ENCODE measurements around the gene SLPI.

Gene SLPI

GRCh38 chr20:45289942-45290676 lies 35.7 kb upstream of the SLPI start:
- Mint-ChIP-seq H3K27me3 (ENCODE audit: low read depth) (peaks cover 33% of the 10 kb centered on the region), H3K27ac (no peak overlapping the region), H3K36me3 (ENCODE audit: low read depth) (no peaks in the 10 kb centered on the region), H3K4me3 (no peak overlapping the region), H3K9me3 (no peaks in the 10 kb centered on the region), H3K4me1 (ENCODE audit: low read depth) (peaks cover 6% of the 10 kb centered on the region)
- no peak for DNase-seq (ENCODE audit: low spot score)

- Mint-ChIP-seq H3K27me3 (ENCODE audit: low read depth) (peaks cover 31% of the 10 kb centered on the region), H3K9me3 (no peaks in the 10 kb centered on the region), H3K27ac (no peak overlapping the region), H3K36me3 (ENCODE audit: low read depth) (no peaks in the 10 kb centered on the region), H3K4me3 (no peak overlapping the region), H3K4me1 (ENCODE audit: low read depth) (peaks cover 5% of the 10 kb centered on the region)
- no peak for DNase-seq (ENCODE audit: low spot score)
Measured at GRCh38 chr20:45288860-45289259, 34.5 kb upstream of the SLPI start.

- peaks cover 28% of the 10 kb centered on the region for H3K27me3 Mint-ChIP-seq (ENCODE audit: low read depth)
- no peaks in the 10 kb centered on the region for H3K9me3 Mint-ChIP-seq
- no peak overlapping the region for H3K4me3 Mint-ChIP-seq
- DNase-seq (ENCODE audit: low spot score): no peak
- no peaks in the 10 kb centered on the region for H3K36me3 Mint-ChIP-seq (ENCODE audit: low read depth)
- no peak overlapping the region for H3K27ac Mint-ChIP-seq
- H3K4me1 Mint-ChIP-seq (ENCODE audit: low read depth): peaks cover 3% of the 10 kb centered on the region
Measured at GRCh38 chr20:45288376-45288775, 34.0 kb upstream of the SLPI start.

- H3K4me1 Mint-ChIP-seq (ENCODE audit: low read depth): no peaks in the 10 kb centered on the region
- no peaks in the 10 kb centered on the region for H3K9me3 Mint-ChIP-seq
- no peak overlapping the region for H3K4me3 Mint-ChIP-seq
- no peak overlapping the region for H3K27ac Mint-ChIP-seq
- DNase-seq (ENCODE audit: low spot score): no peak
- peaks cover 8% of the 10 kb centered on the region for H3K27me3 Mint-ChIP-seq (ENCODE audit: low read depth)
- H3K36me3 Mint-ChIP-seq (ENCODE audit: low read depth): no peaks in the 10 kb centered on the region
Measured at GRCh38 chr20:45283551-45284057, 29.2 kb upstream of the SLPI start.

- Mint-ChIP-seq H3K4me1 (ENCODE audit: low read depth) (no peaks in the 10 kb centered on the region), H3K4me3 (no peak overlapping the region), H3K27ac (no peak overlapping the region), H3K36me3 (ENCODE audit: low read depth) (no peaks in the 10 kb centered on the region), H3K9me3 (no peaks in the 10 kb centered on the region), H3K27me3 (ENCODE audit: low read depth) (peaks cover 8% of the 10 kb centered on the region)
- DNase-seq (ENCODE audit: low spot score): no peak
Measured at GRCh38 chr20:45282700-45283550, 28.6 kb upstream of the SLPI start.

GRCh38 chr20:45279992-45280391 lies 25.6 kb upstream of the SLPI start:
- no peaks in the 10 kb centered on the region for H3K4me1 Mint-ChIP-seq (ENCODE audit: low read depth)
- H3K4me3 Mint-ChIP-seq: no peak overlapping the region
- no peak overlapping the region for H3K27ac Mint-ChIP-seq
- no peak for DNase-seq (ENCODE audit: low spot score)
- H3K27me3 Mint-ChIP-seq (ENCODE audit: low read depth): peaks cover 14% of the 10 kb centered on the region
- no peaks in the 10 kb centered on the region for H3K9me3 Mint-ChIP-seq
- H3K36me3 Mint-ChIP-seq (ENCODE audit: low read depth): no peaks in the 10 kb centered on the region

- H3K9me3 Mint-ChIP-seq: no peaks in the 10 kb centered on the region
- no peak overlapping the region for H3K27ac Mint-ChIP-seq
- no peak for DNase-seq (ENCODE audit: low spot score)
- H3K36me3 Mint-ChIP-seq (ENCODE audit: low read depth): no peaks in the 10 kb centered on the region
- no peaks in the 10 kb centered on the region for H3K4me1 Mint-ChIP-seq (ENCODE audit: low read depth)
- no peak overlapping the region for H3K4me3 Mint-ChIP-seq
- peaks cover 31% of the 10 kb centered on the region for H3K27me3 Mint-ChIP-seq (ENCODE audit: low read depth)
Measured at GRCh38 chr20:45275338-45275737, 21.0 kb upstream of the SLPI start.

- Mint-ChIP-seq H3K36me3 (ENCODE audit: low read depth) (no peaks in the 10 kb centered on the region), H3K27me3 (ENCODE audit: low read depth) (peaks cover 55% of the 10 kb centered on the region), H3K4me3 (no peak overlapping the region), H3K9me3 (no peaks in the 10 kb centered on the region), H3K4me1 (ENCODE audit: low read depth) (no peaks in the 10 kb centered on the region), H3K27ac (no peak overlapping the region)
- DNase-seq (ENCODE audit: low spot score): no peak
Measured at GRCh38 chr20:45269754-45270270, 15.4 kb upstream of the SLPI start.

- no peak overlapping the region for H3K4me3 Mint-ChIP-seq
- no peaks in the 10 kb centered on the region for H3K36me3 Mint-ChIP-seq (ENCODE audit: low read depth)
- H3K4me1 Mint-ChIP-seq (ENCODE audit: low read depth): no peaks in the 10 kb centered on the region
- DNase-seq (ENCODE audit: low spot score): no peak
- no peak overlapping the region for H3K27ac Mint-ChIP-seq
- peaks cover 59% of the 10 kb centered on the region for H3K27me3 Mint-ChIP-seq (ENCODE audit: low read depth)
- no peaks in the 10 kb centered on the region for H3K9me3 Mint-ChIP-seq
Measured at GRCh38 chr20:45269056-45269455, 14.7 kb upstream of the SLPI start.

GRCh38 chr20:45268531-45268930 lies 14.2 kb upstream of the SLPI start:
- no peaks in the 10 kb centered on the region for H3K36me3 Mint-ChIP-seq (ENCODE audit: low read depth)
- DNase-seq (ENCODE audit: low spot score): no peak

GRCh38 chr20:45266977-45267376 lies 12.6 kb upstream of the SLPI start:
- H3K36me3 Mint-ChIP-seq (ENCODE audit: low read depth): no peaks in the 10 kb centered on the region
- H3K27me3 Mint-ChIP-seq (ENCODE audit: low read depth): peaks cover 54% of the 10 kb centered on the region
- DNase-seq (ENCODE audit: low spot score): no peak
- no peak overlapping the region for H3K27ac Mint-ChIP-seq
- no peak overlapping the region for H3K4me3 Mint-ChIP-seq
- H3K4me1 Mint-ChIP-seq (ENCODE audit: low read depth): no peaks in the 10 kb centered on the region
- H3K9me3 Mint-ChIP-seq: no peaks in the 10 kb centered on the region

More at GRCh38 chr20:45268531-45268930, 14.2 kb upstream of the SLPI start:
- H3K27ac Mint-ChIP-seq: no peak overlapping the region
- H3K4me3 Mint-ChIP-seq: no peak overlapping the region
- H3K27me3 Mint-ChIP-seq (ENCODE audit: low read depth): peaks cover 60% of the 10 kb centered on the region
- H3K4me1 Mint-ChIP-seq (ENCODE audit: low read depth): no peaks in the 10 kb centered on the region
- no peaks in the 10 kb centered on the region for H3K9me3 Mint-ChIP-seq

GRCh38 chr20:45263556-45264266 lies 9.3 kb upstream of the SLPI start:
- no peaks in the 10 kb centered on the region for H3K4me1 Mint-ChIP-seq (ENCODE audit: low read depth)
- H3K27ac Mint-ChIP-seq: no peak overlapping the region
- H3K27me3 Mint-ChIP-seq (ENCODE audit: low read depth): peaks cover 44% of the 10 kb centered on the region
- H3K36me3 Mint-ChIP-seq (ENCODE audit: low read depth): no peaks in the 10 kb centered on the region
- H3K9me3 Mint-ChIP-seq: no peaks in the 10 kb centered on the region
- no peak overlapping the region for H3K4me3 Mint-ChIP-seq
- no peak for DNase-seq (ENCODE audit: low spot score)

- H3K4me3 Mint-ChIP-seq: no peak overlapping the region
- no peak for DNase-seq (ENCODE audit: low spot score)
- H3K27me3 Mint-ChIP-seq (ENCODE audit: low read depth): peaks cover 24% of the 10 kb centered on the region
- no peaks in the 10 kb centered on the region for H3K4me1 Mint-ChIP-seq (ENCODE audit: low read depth)
- no peak overlapping the region for H3K27ac Mint-ChIP-seq
- no peaks in the 10 kb centered on the region for H3K9me3 Mint-ChIP-seq
- no peaks in the 10 kb centered on the region for H3K36me3 Mint-ChIP-seq (ENCODE audit: low read depth)
Measured at GRCh38 chr20:45258664-45259063, 4.3 kb upstream of the SLPI start.

GRCh38 chr20:45258259-45258658 lies 3.9 kb upstream of the SLPI start:
- Mint-ChIP-seq H3K4me1 (ENCODE audit: low read depth) (no peaks in the 10 kb centered on the region), H3K4me3 (no peak overlapping the region), H3K27ac (no peak overlapping the region), H3K9me3 (no peaks in the 10 kb centered on the region), H3K27me3 (ENCODE audit: low read depth) (peaks cover 28% of the 10 kb centered on the region), H3K36me3 (ENCODE audit: low read depth) (no peaks in the 10 kb centered on the region)
- DNase-seq (ENCODE audit: low spot score): no peak
